Esophagus muscularis mucosa (tissue), 4 donors: Measurements from ENCODE around the gene MTFP1. TPM values are rescaled to one million over a fixed set of nuclear protein-coding genes. Genes with fewer than 3 reads are reported as not detected.

ENCODE experiments used
- DNase-seq: peaks from one replicate; pipeline ENCODE4 v3.0.0-alpha.2; 2017; ENCODE audit errors: extremely low spot score
- H3K27ac ChIP-seq, 4 donors: fragments of 200-600 bp; sonication (generic); replicated peaks in 1 of 4; 1 replicate in 3 of 4; 2 replicates in 1 of 4; pipeline ENCODE4 v1.5.1; 2016 to 2019; ENCODE audit warnings: mild to moderate bottlenecking in 1 of 4
- H3K27me3 ChIP-seq, 4 donors: fragments of 200-600 bp; sonication (generic); one replicate each; pipeline versions ENCODE4 v1.5.1 to v1.6.0; 2016 to 2019
- H3K36me3 ChIP-seq, 4 donors: fragments of 200-600 bp; sonication (generic); one replicate each; pipeline ENCODE4 v1.5.1; 2016 to 2019
- H3K4me1 ChIP-seq, 4 donors: fragments of 200-600 bp; sonication (generic); one replicate each; pipeline ENCODE4 v1.5.1; 2016 to 2019
- H3K4me3 ChIP-seq, 4 donors: fragments of 200-600 bp; sonication (generic); 1 replicate in 2 of 4; 2 replicates in 2 of 4; pipeline ENCODE4 v1.5.1; 2016 to 2019; ENCODE audit warnings: mild to moderate bottlenecking in 4 of 4, moderate library complexity in 1 of 4
- H3K9me3 ChIP-seq, 4 donors: fragments of 200-600 bp; sonication (generic); 1 replicate in 3 of 4; 2 replicates in 1 of 4; pipeline ENCODE4 v1.5.1; 2016 to 2019
- CTCF ChIP-seq, 3 experiments: fragments of 200-600 bp in 2 of 3; fragments of 450-650 bp in 1 of 3; sonication (generic) in 2 of 3; IDR thresholded peaks; one replicate each; pipeline ENCODE4 v1.5.1; 2017 to 2019; ENCODE audit warnings: antibody characterized with exemption in 3 of 3, mild to moderate bottlenecking in 2 of 3, moderate library complexity in 1 of 3
- EP300 ChIP-seq: sonication (generic); formaldehyde crosslinking; IDR thresholded peaks from one replicate; pipeline ENCODE4 v1.6.1; 2017; ENCODE audit warnings: antibody characterized with exemption
- POLR2A ChIP-seq: fragments of 450-650 bp; IDR thresholded peaks from one replicate; pipeline ENCODE4 v1.6.1; 2017; ENCODE audit warnings: antibody characterized with exemption, moderate library complexity, mild to moderate bottlenecking, low read depth
- POLR2AphosphoS5 ChIP-seq, 2 donors: sonication (generic); formaldehyde crosslinking; IDR thresholded peaks; one replicate each; pipeline ENCODE4 v1.6.1; 2017; ENCODE audit warnings: antibody characterized with exemption in 2 of 2
- WGBS: methylation state at CpG from one replicate; pipeline ENCODE4 v1.1.5; 2018; 5-methylcytosine and 5-hydroxymethylcytosine counted together
- intact Hi-C: fragments of 100-400 bp; cut with DNase I; formaldehyde crosslinking; loops from one replicate; pipeline ENCODE4 v1.15.1; 2023
- total RNA-seq, 4 donors: library from RNA; depleted of rRNA; stranded (reverse); fragments of >200 nt; gene quantifications; one replicate each; pipeline versions ENCODE4 v1.1.0 to v1.2.1, GENCODE V29; 2016

MTFP1 gene
- total RNA-seq, 4 donors from 2014 or later = 1.2 to 7.1 (median 3.4) TPM

GRCh38 chr22:30413745-30414524, 11.6 kb upstream of the MTFP1 start:
- 86% methylated on average over 5 of the region's 5 CpGs for WGBS
- Histone ChIP-seq H3K9me3 (no peaks in the 10 kb centered on the region), H3K36me3 (peaks cover 30 to 97% (median 64%) of the 10 kb centered on the region in 4 donors), H3K27ac (no peak overlapping the region), H3K27me3 (no peaks in the 10 kb centered on the region), H3K4me3 (no peak overlapping the region), H3K4me1 (no peaks in the 10 kb centered on the region)
- TF ChIP-seq POLR2AphosphoS5 (IDR thresholded peaks at IDR 0.05) (no peak), EP300 (no peak), POLR2A (no peak), CTCF (IDR thresholded peaks at IDR 0.05) (no peak)
- intact Hi-C loops = no loop called here
- DNase-seq = no peak

GRCh38 chr22:30414525-30415047, 11.0 kb upstream of the MTFP1 start:
- intact Hi-C loops = no loop called here
- TF ChIP-seq CTCF (IDR thresholded peaks at IDR 0.05) (no peak), POLR2AphosphoS5 (IDR thresholded peaks at IDR 0.05) (no peak), EP300 (no peak), POLR2A (no peak)
- Histone ChIP-seq H3K36me3 (peaks cover 32 to 95% (median 60%) of the 10 kb centered on the region in 4 donors), H3K4me3 (no peak overlapping the region), H3K27ac (no peak overlapping the region), H3K9me3 (no peaks in the 10 kb centered on the region), H3K4me1 (no peaks in the 10 kb centered on the region), H3K27me3 (no peaks in the 10 kb centered on the region)
- no peak for DNase-seq
- 80% methylated on average over 4 of the region's 4 CpGs for WGBS

GRCh38 chr22:30416403-30416802, 9.2 kb upstream of the MTFP1 start:
- Histone ChIP-seq H3K27me3 (no peaks in the 10 kb centered on the region), H3K36me3 (peaks cover 28 to 86% (median 54%) of the 10 kb centered on the region in 4 donors), H3K27ac (no peak overlapping the region), H3K4me1 (peaks cover 0 to 16% (median 15%) of the 10 kb centered on the region in 4 donors), H3K4me3 (no peak overlapping the region), H3K9me3 (no peaks in the 10 kb centered on the region)
- TF ChIP-seq POLR2AphosphoS5 (IDR thresholded peaks at IDR 0.05) (no peak), CTCF (IDR thresholded peaks at IDR 0.05) (no peak), EP300 (no peak), POLR2A (no peak)
- 68% methylated on average over 2 of the region's 2 CpGs for WGBS
- intact Hi-C loops = no loop called here
- DNase-seq = no peak

- TF ChIP-seq POLR2A (no peak), EP300 (no peak), CTCF (IDR thresholded peaks at IDR 0.05) (no peak), POLR2AphosphoS5 (IDR thresholded peaks at IDR 0.05) (no peak)
- 77% methylated on average over 1 of the region's 1 CpG for WGBS
- no peak for DNase-seq
- Histone ChIP-seq H3K27ac (no peak overlapping the region), H3K27me3 (no peaks in the 10 kb centered on the region), H3K4me1 (peaks cover 2 to 21% (median 19%) of the 10 kb centered on the region in 4 donors), H3K36me3 (peaks cover 28 to 82% (median 52%) of the 10 kb centered on the region in 4 donors), H3K9me3 (no peaks in the 10 kb centered on the region), H3K4me3 (no peak overlapping the region)
- intact Hi-C loops = no loop called here
Observed at GRCh38 chr22:30416837-30417236, 8.7 kb upstream of the MTFP1 start.
